Mucosa of descending colon (tissue), 3 donors: ENCODE data around the gene IGLL5. TPM values are rescaled to one million over a fixed set of nuclear protein-coding genes. Genes with fewer than 3 reads are reported as not detected.

Experiments used
- ATAC-seq: fragments of 200-7000 bp; cut with Tn5 transposase; one replicate; pipeline ENCODE4 v1.9.1; 2020; ENCODE audit warnings: mild to moderate bottlenecking, moderate library complexity
- DNase-seq, 3 donors: peaks; one replicate each; pipeline ENCODE4 v3.0.0-alpha.2; 2020
- H3K36me3 ChIP-seq: fragments of 200-600 bp; one replicate; pipeline ENCODE4 v1.8.0; 2021; ENCODE audit warnings: low read depth, mild to moderate bottlenecking
- H3K4me1 ChIP-seq: fragments of 200-600 bp; one replicate; pipeline ENCODE4 v1.8.0; 2021; ENCODE audit warnings: low read depth, mild to moderate bottlenecking
- H3K4me3 ChIP-seq: fragments of 200-600 bp; one replicate; pipeline ENCODE4 v1.8.0; 2021; ENCODE audit warnings: mild to moderate bottlenecking
- H3K9me3 ChIP-seq: fragments of 200-600 bp; one replicate; pipeline ENCODE4 v1.8.0; 2021; ENCODE audit warnings: mild to moderate bottlenecking
- intact Hi-C, 2 donors: fragments of 100-400 bp; cut with DNase I in 1 of 2; cut with micrococcal nuclease in 1 of 2; formaldehyde crosslinking; loops; one replicate each; pipeline versions ENCODE4 v1.11.0 to v1.11.1; 2022; cut with DNase I, micrococcal nuclease
- microRNA-seq: library from miRNA; unstranded; fragments of <30 nt; microRNA quantifications from one replicate; pipeline ENCODE4, GENCODE V29; 2019
- total RNA-seq, 3 donors: library from RNA; stranded (reverse); fragmentation: NEBNext Ultra II Directional in 2 of 3; extraction: Animal tissue kit (Norgen Biotek cat#: 25700) in 2 of 3; gene quantifications; one replicate each; pipeline versions ENCODE4 v1.2.1 to v1.2.4, GENCODE V29; 2021 to 2023
- TF ChIP-seq, protein P1 (sequence below): fragments of 200-600 bp; IDR thresholded peaks from one replicate; pipeline ENCODE4 v1.8.0; 2022; ENCODE audit warnings: antibody characterized with exemption, mild to moderate bottlenecking
- donor health status: DM: no; HTN: no; CAD: no; lungs with moderate emphysema.
- donor health status: DM: no; HTN: no; CAD: no.
- donor health status: DM: no; HTN: yes; CAD: no.

IGLL5 gene
- total RNA-seq, 3 donors from 2014 or later = 14.1 to 32.8 (median 16.1) TPM

DNA sequence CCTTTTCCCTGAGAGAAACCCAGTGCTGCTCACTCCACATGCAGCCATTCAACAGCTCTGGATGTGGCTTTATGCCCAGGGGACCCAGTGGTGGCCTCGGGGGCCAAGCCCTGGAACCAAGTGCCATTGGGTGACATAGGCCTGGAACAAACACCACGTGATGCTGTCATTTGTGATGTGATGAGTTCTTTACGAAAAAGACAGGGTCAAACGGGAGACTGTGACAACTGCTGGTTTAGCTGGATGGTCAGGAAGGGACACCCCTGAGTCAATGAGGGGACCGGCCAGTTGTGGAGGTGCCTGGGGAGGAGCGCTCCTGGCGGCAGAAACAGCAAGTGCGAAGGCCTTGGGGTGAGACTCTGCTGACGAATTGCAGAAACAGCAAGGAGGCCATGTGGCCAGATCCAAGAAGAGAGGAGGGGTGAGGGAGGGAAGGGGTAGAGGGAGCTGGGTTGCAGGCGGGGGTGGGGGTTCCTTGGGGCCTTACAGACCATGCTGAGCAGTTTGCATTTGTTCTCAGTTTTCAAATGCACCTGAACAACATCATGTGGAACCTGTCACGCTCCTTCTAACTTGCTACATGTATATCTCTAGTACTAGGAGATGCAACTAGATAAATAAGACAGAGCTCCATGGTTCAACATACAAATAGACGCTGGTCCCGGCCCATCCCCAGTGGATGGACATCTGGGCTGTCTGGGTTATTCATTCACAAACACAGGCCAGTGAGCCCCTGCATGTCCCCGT is 56.1 kb downstream of the IGLL5 start:
- ATAC-seq (no peak), DNase-seq (no peak)
- H3K9me3 ChIP-seq = no peaks in the 10 kb centered on the region
- no peaks in the 10 kb centered on the region for H3K36me3 ChIP-seq
- no peak overlapping the region for H3K4me3 ChIP-seq
- TF ChIP-seq, protein P1, sequence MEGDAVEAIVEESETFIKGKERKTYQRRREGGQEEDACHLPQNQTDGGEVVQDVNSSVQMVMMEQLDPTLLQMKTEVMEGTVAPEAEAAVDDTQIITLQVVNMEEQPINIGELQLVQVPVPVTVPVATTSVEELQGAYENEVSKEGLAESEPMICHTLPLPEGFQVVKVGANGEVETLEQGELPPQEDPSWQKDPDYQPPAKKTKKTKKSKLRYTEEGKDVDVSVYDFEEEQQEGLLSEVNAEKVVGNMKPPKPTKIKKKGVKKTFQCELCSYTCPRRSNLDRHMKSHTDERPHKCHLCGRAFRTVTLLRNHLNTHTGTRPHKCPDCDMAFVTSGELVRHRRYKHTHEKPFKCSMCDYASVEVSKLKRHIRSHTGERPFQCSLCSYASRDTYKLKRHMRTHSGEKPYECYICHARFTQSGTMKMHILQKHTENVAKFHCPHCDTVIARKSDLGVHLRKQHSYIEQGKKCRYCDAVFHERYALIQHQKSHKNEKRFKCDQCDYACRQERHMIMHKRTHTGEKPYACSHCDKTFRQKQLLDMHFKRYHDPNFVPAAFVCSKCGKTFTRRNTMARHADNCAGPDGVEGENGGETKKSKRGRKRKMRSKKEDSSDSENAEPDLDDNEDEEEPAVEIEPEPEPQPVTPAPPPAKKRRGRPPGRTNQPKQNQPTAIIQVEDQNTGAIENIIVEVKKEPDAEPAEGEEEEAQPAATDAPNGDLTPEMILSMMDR = no peak
- intact Hi-C loops = loop anchor here in 1 of 2 donors (10.0 kb wide), 1 partner anchor 69 kb away; no protein-coding TSS in a partner anchor
- no peaks in the 10 kb centered on the region for H3K4me1 ChIP-seq

DNA sequence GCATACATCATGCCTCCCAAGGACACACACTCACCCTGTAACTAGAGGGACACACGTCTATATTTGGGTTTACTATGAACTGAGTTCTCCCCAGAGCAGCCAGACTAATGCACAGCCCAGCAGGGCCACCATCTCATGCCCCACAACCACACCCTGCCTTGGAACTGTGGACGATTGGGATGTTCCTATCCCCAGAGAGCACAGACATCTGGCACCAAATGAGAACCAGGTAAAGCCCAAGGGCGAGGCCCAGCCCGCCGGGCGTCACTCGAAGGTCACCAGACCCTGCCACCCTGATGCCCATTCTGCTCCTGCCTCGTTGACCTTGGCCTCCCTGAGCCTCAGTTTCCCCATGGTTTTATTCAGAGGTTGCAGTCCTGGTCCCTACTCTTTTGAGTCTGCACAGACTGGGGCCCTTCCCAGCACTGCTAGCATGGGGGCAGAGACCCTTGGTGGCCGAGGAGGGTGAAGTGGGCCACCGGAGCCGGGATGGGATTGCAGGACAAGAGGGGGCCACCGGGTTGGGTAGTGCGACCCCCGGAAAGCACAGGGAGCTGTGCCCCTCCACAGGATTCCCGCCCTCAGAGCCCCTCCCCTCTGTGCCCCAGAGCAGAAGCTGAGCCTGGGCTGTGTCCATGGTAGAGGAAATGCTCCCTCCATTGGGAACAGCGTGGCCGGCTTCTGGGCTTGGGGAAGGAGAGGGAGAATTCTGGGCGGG is 56.8 kb downstream of the IGLL5 start:
- Histone ChIP-seq H3K36me3 (no peaks in the 10 kb centered on the region), H3K4me1 (no peaks in the 10 kb centered on the region), H3K4me3 (no peak overlapping the region), H3K9me3 (no peaks in the 10 kb centered on the region)
- DNase-seq (no peak), ATAC-seq (no peak)
- intact Hi-C loops = loop anchor here in 1 of 2 donors (10.0 kb wide), 1 partner anchor 70 kb away; no protein-coding TSS in a partner anchor
- TF ChIP-seq, protein P1 = no peak

DNA sequence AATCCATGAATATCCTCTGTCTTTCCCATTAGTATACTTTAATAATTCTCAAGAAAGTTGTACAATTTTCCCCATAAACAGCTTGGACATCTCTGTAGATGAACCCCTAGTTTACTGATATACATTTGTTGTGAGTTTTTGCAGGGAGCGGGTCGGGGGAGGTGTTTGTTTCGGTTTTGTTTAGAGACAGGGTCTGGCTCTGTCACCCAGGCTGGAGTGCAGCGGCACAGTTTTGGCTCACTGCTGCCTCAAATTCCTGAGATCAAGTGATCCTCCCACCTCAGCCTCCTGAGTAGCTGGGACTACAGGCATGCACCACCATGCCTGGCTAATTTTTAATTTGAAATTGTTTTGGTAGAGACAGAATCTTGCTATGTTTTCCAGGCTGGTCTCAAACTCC is 57.6 kb downstream of the IGLL5 start:
- DNase-seq (no peak), ATAC-seq (no peak)
- Histone ChIP-seq H3K4me3 (no peak overlapping the region), H3K36me3 (no peaks in the 10 kb centered on the region), H3K4me1 (no peaks in the 10 kb centered on the region), H3K9me3 (no peaks in the 10 kb centered on the region)
- TF ChIP-seq, protein P1 = no peak
- intact Hi-C loops = loop anchor here in 1 of 2 donors (10.0 kb wide), 1 partner anchor 70 kb away; no protein-coding TSS in a partner anchor

Small RNA genes lying within 50 kb of the gene (microRNA-seq; reads per million reads assigned to microRNA genes)
- gene MIR5571 = 2.3 reads per million, percentile 5 among the genes with 10 or more reads in this experiment

Other genes with a start within 250 kb of the IGLL5 start
- not detected for gene GGTLC2, start 243.2 kb upstream of the IGLL5 start, total RNA-seq
- gene GNAZ, start 182.7 kb downstream of the IGLL5 start, total RNA-seq = 10 to 100 TPM in 1 of 3 donors, 1 to 10 TPM in 1, under 1 TPM in 1; 0.96 to 25.1 (median 1.7) TPM